IPS-15b (cell line): ENCODE measurements around the gene ALDH6A1.
A peak's percentile ranks its signal among the peaks of the same experiment; 100 is the strongest.
"Not testable (repeated sequence)": the region's sequence is repeated elsewhere in the genome, so short reads cannot be mapped to it uniquely, and the experiment has no call there.

ENCODE experiments used
- H3K27me3 ChIP-seq: one replicate; pipeline ENCODE4 v1.6.1; 2013; ENCODE audit warnings: low read length; ENCODE audit not compliant: control insufficient read depth, insufficient read depth
- H3K36me3 ChIP-seq: one replicate; pipeline ENCODE4 v1.6.1; 2013; ENCODE audit warnings: low read length; ENCODE audit not compliant: control insufficient read depth, insufficient read depth
- H3K4me1 ChIP-seq: one replicate; pipeline ENCODE4 v1.6.1; 2013; ENCODE audit warnings: mild to moderate bottlenecking, low read length; ENCODE audit not compliant: control insufficient read depth, insufficient read depth
- H3K4me3 ChIP-seq: one replicate; pipeline ENCODE4 v1.5.1; 2013; ENCODE audit warnings: low read depth, low read length
- H3K9ac ChIP-seq: one replicate; pipeline ENCODE4 v1.6.1; 2013; ENCODE audit warnings: low read depth, mild to moderate bottlenecking, low read length
- H3K9me3 ChIP-seq: one replicate; pipeline ENCODE4 v1.6.1; 2013; ENCODE audit warnings: mild to moderate bottlenecking, low read length; ENCODE audit not compliant: control insufficient read depth, insufficient read depth

The ALDH6A1 gene

DNA sequence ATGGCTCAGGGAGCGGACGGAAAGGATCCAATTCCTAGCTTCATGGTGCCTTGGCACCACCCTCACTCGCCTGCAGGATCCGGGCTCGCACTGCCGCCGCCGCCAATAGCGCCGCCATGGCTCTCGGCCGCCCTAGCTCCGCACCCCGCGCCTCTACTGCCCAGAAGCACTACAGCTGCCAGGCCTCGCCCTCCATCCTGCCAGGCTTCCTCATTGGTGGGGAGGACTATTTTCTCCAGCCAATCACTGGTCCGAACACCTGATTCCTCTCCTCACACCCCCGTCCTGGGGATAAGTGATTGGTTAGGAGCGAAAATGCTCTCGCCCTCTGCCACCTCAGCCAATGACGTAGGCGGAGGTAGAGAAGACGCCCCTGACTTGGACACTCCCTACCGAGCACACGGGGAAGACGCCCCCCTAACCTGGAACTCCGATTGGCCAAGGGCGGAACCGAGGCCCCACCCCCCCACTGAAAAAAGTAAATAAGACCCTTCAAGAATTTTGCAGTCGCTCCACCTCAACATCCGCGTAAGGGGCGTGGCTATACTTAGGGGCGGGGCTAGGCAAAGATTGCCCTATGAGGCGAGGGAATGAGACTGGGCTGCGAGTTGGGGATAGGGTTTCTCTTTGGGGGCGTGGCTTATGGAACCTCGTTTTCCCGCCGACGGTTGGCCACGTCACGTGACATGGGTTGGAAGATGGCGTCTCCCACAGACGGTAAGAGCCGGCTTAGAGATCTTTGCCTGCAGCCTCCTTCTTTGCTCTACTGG is at the start of gene ALDH6A1, which contains the start of gene LIN52:
Gene ALDH6A1 (minus strand): TSS at position 177 of the 770 bp plus-strand sequence. CDS start 59 bp downstream, at position 118.
Gene LIN52 (plus strand): TSS at position 680 of the 770 bp plus-strand sequence. CDS start 19 bp downstream, at position 699.
- Histone ChIP-seq H3K9me3 (no peaks in the 10 kb centered on the region), H3K9ac (peak within 1 kb of the TSS; percentile 97), H3K4me1 (no peaks in the 10 kb centered on the region), H3K4me3 (peak within 1 kb of the TSS; percentile 98), H3K36me3 (no peaks in the 10 kb centered on the region), H3K27me3 (no peaks in the 10 kb centered on the region)

DNA sequence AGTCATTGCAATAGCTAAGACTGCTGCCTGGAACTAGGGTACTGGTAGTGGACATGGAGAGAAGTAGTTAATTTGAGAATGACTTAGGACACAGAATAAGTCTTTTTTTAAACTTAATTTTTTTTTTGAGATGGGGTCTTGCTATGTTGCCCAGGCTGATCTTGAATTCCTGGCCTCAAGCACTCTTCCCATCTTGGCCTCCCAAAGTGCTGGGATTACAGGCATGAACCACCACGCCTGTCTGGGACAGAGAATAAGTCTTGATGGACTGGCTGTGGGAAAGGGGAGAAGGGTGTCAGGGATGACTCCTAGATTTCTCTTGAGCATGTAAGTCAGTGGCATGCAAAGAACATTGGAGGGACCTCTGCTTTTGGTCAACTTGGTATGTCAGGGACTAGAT is 43.4 kb upstream of the ALDH6A1 start:
- no peak overlapping the region for H3K9ac ChIP-seq
- no peaks in the 10 kb centered on the region for H3K4me1 ChIP-seq
- no peaks in the 10 kb centered on the region for H3K36me3 ChIP-seq
- H3K4me3 ChIP-seq, result no peak overlapping the region
- H3K27me3 ChIP-seq, result no peaks in the 10 kb centered on the region
- no peaks in the 10 kb centered on the region for H3K9me3 ChIP-seq

DNA sequence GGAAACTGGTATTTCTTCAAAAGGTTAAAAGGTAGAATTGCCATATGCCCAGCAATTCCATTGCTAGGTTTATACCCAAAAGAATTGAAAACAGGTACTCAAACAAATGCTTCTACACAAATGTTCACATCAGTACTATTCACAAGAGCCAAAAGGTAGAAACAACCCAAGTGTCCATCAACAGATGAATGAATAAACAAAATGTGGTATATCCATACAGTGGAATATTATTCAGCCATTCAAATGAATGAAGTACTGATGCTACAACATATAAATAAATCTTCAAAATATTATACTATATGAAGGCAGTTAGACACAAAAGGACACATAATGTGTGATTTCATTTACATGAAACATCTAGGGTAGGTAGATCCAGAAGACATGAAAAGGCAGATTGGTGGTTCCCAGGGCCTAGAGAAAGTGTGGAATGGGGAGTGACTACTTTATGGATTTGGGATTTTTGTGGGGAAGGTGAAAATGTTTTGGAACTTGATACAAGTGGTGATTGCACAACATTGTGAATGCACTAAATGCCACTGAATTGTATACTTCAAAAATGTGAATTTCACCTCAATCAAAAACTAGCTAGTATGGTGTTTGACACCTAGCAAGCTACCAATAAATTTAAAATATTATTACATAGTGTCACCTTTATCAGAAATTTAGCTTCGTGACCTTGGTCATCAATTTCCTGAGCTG is 42.2 kb upstream of the ALDH6A1 start:
- no peaks in the 10 kb centered on the region for H3K36me3 ChIP-seq
- H3K9me3 ChIP-seq, result no peaks in the 10 kb centered on the region
- H3K27me3 ChIP-seq, result no peaks in the 10 kb centered on the region
- H3K4me3 ChIP-seq, result no peak overlapping the region
- no peaks in the 10 kb centered on the region for H3K4me1 ChIP-seq
- H3K9ac ChIP-seq, result no peak overlapping the region

DNA sequence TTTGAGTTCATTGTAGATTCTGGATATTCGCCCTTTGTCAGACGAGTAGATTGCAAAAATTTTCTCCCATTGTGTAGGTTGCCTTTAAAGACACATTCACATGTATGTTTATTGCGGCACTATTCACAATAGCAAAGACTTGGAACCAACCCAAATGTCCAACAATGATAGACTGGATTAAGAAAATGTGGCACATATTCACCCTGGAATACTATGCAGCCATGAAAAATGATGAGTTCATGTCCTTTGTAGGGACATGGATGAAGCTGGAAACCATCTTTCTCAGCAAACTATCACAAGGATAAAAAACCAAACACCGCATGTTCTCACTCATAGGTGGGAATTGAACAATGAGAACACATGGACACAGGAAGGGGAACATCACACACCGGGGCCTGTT is 41.2 kb upstream of the ALDH6A1 start:
- H3K9ac ChIP-seq, H3K9me3 ChIP-seq, H3K27me3 ChIP-seq, H3K36me3 ChIP-seq, H3K4me3 ChIP-seq, H3K4me1 ChIP-seq: not testable (repeated sequence)

DNA sequence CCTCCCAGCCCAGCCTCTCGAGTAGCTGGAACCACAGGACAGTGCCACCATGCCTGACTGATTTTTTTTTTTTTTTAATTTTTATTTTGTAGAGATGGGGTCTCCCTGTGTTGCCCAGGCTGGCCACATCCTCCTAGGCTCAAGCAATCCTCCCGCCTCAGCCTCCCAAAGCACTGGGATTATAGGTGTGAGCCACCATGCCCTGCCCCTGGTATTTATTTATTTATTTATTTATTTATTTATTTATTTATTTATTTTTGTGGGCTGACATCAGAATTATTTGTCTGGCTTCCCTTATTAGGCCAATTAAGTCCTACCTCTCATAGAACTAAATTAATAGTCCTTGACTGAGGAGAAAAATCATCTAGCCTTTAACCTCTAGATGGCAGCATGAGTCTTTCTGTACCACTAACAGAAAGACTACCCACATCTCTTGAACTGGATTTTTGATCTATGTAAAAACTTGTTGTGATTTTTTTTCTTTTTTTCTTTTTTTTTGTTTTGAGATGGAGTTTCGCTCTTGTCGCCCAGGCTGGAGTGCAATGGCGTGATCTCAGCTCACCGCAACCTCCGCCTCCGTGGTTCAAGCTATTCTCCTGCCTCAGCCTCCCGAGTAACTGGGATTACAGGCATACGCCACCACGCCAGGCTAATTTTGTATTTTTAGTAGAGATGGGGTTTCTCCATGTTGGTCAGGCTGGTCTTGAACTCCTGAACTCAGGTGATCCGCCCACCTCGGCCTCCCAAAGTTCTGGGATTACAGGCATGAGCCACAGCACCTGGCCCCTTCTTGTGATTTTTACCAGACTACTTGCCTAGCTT is 27.4 kb upstream of the ALDH6A1 start:
- not testable (repeated sequence) for H3K4me1 ChIP-seq, H3K4me3 ChIP-seq, H3K27me3 ChIP-seq, H3K9ac ChIP-seq, H3K9me3 ChIP-seq, H3K36me3 ChIP-seq

DNA sequence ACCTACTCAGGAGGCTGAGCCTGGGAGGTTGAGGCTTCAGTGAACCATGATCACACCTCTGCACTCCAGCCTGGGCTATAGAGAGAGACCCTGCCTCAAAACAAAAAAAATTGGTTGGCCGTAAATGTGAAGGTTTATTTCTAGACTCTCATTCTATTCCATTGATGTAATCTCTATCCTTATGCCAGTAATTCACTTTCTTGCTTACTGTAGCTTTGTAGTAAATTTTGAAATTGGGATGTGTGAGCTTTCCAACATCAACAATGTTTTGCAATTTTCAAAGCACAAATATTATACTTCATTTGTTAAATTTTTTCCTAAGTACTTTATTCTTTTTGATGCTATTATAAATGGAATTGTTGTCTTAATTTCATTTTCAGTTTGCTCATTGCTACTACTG is 25.1 kb upstream of the ALDH6A1 start:
- Histone ChIP-seq H3K36me3 (no peaks in the 10 kb centered on the region), H3K4me3 (no peak overlapping the region)

DNA sequence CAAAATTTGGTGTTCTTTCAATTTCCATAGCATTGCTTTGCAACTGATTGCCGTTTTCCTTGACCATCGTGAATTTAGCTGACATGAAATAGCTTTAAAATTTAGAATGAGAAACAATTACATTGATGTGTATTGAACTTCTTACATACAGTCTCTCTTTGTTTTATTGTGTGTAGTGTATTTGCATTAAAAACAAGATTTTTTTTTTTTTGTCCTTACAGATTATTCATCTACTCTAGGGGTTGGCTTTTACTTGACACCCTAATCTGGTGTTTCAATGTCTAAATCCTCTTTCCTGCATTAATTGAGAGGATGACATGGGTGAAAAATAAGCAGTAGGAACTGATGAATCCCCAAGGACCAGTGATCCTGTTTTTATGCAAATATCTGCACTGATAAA is 21.1 kb upstream of the ALDH6A1 start:
- Histone ChIP-seq H3K9ac (no peak overlapping the region), H3K36me3 (peaks cover 2% of the 10 kb centered on the region), H3K27me3 (no peaks in the 10 kb centered on the region), H3K4me1 (no peaks in the 10 kb centered on the region), H3K9me3 (no peaks in the 10 kb centered on the region), H3K4me3 (no peak overlapping the region)

More for the DNA sequence above, 25.1 kb upstream of the ALDH6A1 start:
- no peaks in the 10 kb centered on the region for H3K27me3 ChIP-seq
- H3K4me1 ChIP-seq, result no peaks in the 10 kb centered on the region
- H3K9ac ChIP-seq, result no peak overlapping the region
- H3K9me3 ChIP-seq, result no peaks in the 10 kb centered on the region

DNA sequence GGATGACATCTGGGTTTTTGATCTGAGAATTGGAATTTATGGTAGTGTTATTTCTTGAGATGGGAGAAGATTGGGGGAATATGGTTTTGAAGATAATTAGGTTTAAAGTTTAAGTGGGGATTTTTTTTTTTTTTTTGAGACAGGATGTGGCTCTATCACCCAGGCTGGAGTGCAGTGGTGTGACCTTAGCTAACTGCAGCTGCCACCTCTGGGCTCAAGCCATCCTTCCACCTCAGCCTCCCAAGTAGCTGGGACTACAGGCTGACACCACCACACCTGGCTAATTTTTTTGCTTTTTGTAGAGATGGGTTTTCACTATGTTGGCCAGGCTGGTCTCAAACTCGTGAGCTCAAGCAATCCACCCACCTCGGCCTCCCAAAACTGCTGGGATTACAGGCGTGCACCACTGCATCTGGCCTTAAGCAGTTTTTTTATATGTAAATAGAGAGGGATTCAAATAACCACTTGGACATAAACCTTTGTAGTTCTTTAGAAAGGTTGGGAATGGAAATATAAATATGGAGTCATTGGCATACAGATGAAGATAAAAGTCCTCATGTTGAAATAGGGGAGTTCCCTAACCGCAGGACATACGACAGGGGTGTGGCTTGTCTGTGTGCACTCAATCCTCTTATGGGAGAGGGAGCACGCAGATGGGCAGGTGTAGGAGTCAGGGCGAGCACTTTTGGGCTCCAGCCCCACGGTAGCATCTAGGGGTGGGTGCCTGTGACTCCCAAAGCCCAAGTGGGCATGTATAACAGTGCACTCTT is 5.2 kb upstream of the ALDH6A1 start:
- H3K36me3 ChIP-seq, result peaks cover 3% of the 10 kb centered on the region
- no peak overlapping the region for H3K9ac ChIP-seq
- H3K9me3 ChIP-seq, result no peaks in the 10 kb centered on the region
- H3K4me3 ChIP-seq, result no peak overlapping the region
- H3K27me3 ChIP-seq, result no peaks in the 10 kb centered on the region
- no peaks in the 10 kb centered on the region for H3K4me1 ChIP-seq

DNA sequence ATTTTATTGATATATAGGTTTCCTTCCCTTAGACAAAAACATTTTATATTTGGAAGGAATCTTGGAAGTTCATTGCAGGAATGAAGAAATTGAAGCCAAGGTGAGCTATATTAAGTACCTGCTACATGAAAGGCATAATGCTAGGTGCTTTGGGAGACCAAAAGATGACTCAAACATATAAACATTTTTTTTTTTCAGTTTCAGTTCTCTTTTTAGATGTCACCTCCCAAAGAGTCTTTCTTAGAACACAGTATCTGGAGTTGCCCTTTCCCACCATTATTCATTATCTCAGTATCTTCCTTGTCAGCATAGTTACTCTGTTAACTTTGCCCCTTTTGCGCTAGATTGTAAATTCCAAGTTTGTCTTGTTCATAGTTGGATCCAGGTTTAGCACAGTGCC is 1.6 kb upstream of the ALDH6A1 start:
- no peaks in the 10 kb centered on the region for H3K27me3 ChIP-seq
- H3K4me1 ChIP-seq, result no peaks in the 10 kb centered on the region
- H3K9me3 ChIP-seq, result no peaks in the 10 kb centered on the region
- H3K4me3 ChIP-seq, result peak overlapping the region; percentile 93
- peak overlapping the region; percentile 97 for H3K9ac ChIP-seq
- no peaks in the 10 kb centered on the region for H3K36me3 ChIP-seq

DNA sequence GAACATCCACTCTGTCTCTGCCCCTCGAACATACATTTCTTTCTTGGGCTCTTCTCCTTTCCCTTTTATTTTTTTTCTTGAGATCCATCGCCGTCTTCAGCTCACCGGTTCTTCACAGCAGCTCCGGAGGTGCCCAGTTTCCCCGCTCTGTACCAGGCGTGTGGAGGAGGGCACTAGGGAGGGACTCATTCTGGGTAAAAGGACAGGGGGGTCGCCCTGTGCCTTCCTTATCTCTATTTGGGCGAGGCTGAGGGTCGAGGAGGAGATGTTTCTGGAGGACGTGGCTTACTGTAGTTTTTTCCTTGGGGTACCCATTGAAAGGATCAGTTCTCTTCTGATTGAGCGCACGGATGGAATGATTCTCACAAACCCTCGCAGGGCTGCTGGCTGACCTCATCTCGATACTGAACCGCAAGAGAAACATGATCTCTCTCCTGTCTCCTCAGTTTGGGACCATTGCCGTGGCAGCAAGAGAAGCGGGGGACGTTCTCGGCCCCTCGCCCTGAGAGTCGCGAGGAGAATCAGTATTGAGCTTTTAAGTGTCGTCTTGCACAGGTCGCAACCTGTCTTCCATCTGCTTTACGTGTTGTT is 889 bp upstream of the ALDH6A1 start:
- Histone ChIP-seq H3K9me3 (no peaks in the 10 kb centered on the region), H3K9ac (peak overlapping the region; percentile 97), H3K4me1 (no peaks in the 10 kb centered on the region), H3K4me3 (peak overlapping the region; percentile 93), H3K27me3 (no peaks in the 10 kb centered on the region), H3K36me3 (no peaks in the 10 kb centered on the region)

DNA sequence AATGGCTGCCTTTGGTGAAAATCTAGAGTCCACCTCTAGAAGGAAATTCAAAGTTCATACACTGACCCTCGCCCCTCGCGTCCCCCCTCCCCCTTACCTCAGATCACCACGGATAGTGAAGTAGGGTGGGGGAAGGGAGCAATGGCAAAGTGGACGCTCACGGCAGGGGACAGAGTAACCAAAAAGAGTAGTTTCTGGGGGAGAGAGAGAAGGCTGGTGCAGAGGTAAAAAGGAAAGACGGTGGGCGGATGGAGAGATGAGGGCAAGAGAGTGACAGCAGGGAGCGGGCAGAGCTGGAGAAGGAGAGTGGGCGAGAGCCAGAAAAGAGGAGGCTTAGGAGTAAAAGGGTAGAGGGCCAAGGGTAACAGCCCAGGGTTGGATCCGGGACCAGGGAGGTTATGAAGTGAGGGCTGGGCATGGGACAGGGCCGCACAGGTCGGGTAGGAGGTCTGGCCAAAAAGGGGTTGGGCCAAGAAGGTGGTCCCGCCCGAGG is 423 bp downstream of the ALDH6A1 start:
- Histone ChIP-seq H3K4me3 (peak overlapping the region; percentile 98), H3K27me3 (no peaks in the 10 kb centered on the region), H3K4me1 (no peaks in the 10 kb centered on the region), H3K36me3 (no peaks in the 10 kb centered on the region), H3K9me3 (no peaks in the 10 kb centered on the region), H3K9ac (peak overlapping the region; percentile 62)
